ENCODE data around the gene TMEM63A.

DNA sequence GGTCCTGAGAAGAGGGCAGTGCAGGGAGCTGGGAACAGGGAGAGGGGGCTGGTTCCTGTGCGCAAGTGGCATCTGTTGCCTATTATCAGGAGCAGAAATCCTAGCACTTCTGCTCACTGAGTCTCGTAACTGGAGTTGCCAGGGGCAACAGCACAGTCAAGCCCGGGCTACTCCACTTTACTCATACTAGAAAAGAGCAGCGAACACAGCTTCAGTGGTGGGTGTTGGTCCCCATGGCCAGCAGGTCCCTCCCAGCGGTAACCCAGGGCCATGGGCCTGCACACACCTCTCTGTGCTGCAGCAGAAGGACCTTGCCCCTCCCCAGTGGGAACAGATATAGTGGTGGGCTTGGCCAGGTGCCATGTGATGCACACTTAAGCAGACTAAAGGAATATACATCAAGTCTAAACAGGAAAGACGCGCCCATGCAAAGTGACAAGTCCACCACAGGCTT is 33.4 kb upstream of the TMEM63A start:
- TF ChIP-seq, protein P1, sequence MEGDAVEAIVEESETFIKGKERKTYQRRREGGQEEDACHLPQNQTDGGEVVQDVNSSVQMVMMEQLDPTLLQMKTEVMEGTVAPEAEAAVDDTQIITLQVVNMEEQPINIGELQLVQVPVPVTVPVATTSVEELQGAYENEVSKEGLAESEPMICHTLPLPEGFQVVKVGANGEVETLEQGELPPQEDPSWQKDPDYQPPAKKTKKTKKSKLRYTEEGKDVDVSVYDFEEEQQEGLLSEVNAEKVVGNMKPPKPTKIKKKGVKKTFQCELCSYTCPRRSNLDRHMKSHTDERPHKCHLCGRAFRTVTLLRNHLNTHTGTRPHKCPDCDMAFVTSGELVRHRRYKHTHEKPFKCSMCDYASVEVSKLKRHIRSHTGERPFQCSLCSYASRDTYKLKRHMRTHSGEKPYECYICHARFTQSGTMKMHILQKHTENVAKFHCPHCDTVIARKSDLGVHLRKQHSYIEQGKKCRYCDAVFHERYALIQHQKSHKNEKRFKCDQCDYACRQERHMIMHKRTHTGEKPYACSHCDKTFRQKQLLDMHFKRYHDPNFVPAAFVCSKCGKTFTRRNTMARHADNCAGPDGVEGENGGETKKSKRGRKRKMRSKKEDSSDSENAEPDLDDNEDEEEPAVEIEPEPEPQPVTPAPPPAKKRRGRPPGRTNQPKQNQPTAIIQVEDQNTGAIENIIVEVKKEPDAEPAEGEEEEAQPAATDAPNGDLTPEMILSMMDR (IDR thresholded peaks at IDR 0.05; ENCODE audit: low read depth, low read length, poor library complexity, severe bottlenecking) = no peak
- no peak for TF ChIP-seq EZH2phosphoT487 (IDR thresholded peaks at IDR 0.05; ENCODE audit: borderline replicate concordance, low read length)

Data from DOHH2 (cell line).